Keratinocyte (primary cell): Measurements from ENCODE around the gene ICE2. TPM values are rescaled to one million over a fixed set of nuclear protein-coding genes. Genes with fewer than 3 reads are reported as not detected.

ENCODE experiments used
- DNase-seq: peaks from one replicate; pipeline ENCODE4 v3.0.0-alpha.2; 2011; ENCODE audit warnings: low read depth, missing footprints, low spot score
- FAIRE-seq: peaks from 2 replicates; lab custom pipeline; 2011; peaks lifted over from hg19 to GRCh38; lab: Jason Lieb, UNC
- H2AFZ ChIP-seq: 2 replicates; pipeline ENCODE4 v1.6.0; 2012; ENCODE audit warnings: low read length, control low read depth, inconsistent platforms; ENCODE audit not compliant: control insufficient read depth
- H3K27ac ChIP-seq: 2 replicates; pipeline ENCODE4 v1.5.1; 2011; ENCODE audit warnings: low read length; ENCODE audit not compliant: control insufficient read depth, insufficient read depth
- H3K27me3 ChIP-seq: 3 replicates; pipeline ENCODE4 v1.6.0; 2011; ENCODE audit warnings: low read length; ENCODE audit not compliant: control insufficient read depth, insufficient read depth; ENCODE audit errors: extremely low read depth
- H3K36me3 ChIP-seq, 2 experiments: 2 replicates in 1 of 2; 3 replicates in 1 of 2; pipeline ENCODE4 v1.5.1; 2011; ENCODE audit warnings: low read length in 2 of 2, mild to moderate bottlenecking in 1 of 2; ENCODE audit not compliant: control insufficient read depth in 2 of 2, insufficient read depth in 2 of 2; ENCODE audit errors: extremely low read depth in 1 of 2
- H3K4me1 ChIP-seq: 3 replicates; pipeline ENCODE4 v1.5.1; 2011; ENCODE audit warnings: low read length; ENCODE audit not compliant: control insufficient read depth, insufficient read depth; ENCODE audit errors: extremely low read depth
- H3K4me2 ChIP-seq: 3 replicates; pipeline ENCODE4 v1.6.0; 2011; ENCODE audit warnings: low read depth, low read length; ENCODE audit not compliant: control insufficient read depth, insufficient read depth; ENCODE audit errors: extremely low read depth
- H3K4me3 ChIP-seq, 3 experiments: fragments of 200-600 bp in 1 of 3; sonication (generic) in 1 of 3; 2 replicates in 2 of 3; 3 replicates in 1 of 3; pipeline ENCODE4 v1.5.1; 2011 to 2016; ENCODE audit warnings: low read length in 3 of 3, mild to moderate bottlenecking in 3 of 3, control low read depth in 2 of 3, inconsistent platforms in 1 of 3, low read depth in 1 of 3, mixed read lengths in 1 of 3, mixed run types in 1 of 3, moderate library complexity in 1 of 3; ENCODE audit not compliant: control insufficient read depth in 2 of 3, insufficient read depth in 2 of 3; ENCODE audit errors: extremely low read depth in 1 of 3
- H3K79me2 ChIP-seq: 2 replicates; pipeline ENCODE4 v1.6.0; 2012; ENCODE audit warnings: low read length; ENCODE audit not compliant: control insufficient read depth, insufficient read depth
- H3K9ac ChIP-seq: 3 replicates; pipeline ENCODE4 v1.6.0; 2011; ENCODE audit warnings: low read length; ENCODE audit not compliant: control insufficient read depth, insufficient read depth; ENCODE audit errors: extremely low read depth
- H3K9me1 ChIP-seq: 3 replicates; pipeline ENCODE4 v1.6.0; 2011; ENCODE audit warnings: low read length; ENCODE audit not compliant: control insufficient read depth, insufficient read depth; ENCODE audit errors: extremely low read depth
- H3K9me3 ChIP-seq: 2 replicates; pipeline ENCODE4 v1.5.1; 2012; ENCODE audit warnings: low read depth, low read length; ENCODE audit not compliant: control insufficient read depth
- H4K20me1 ChIP-seq: 3 replicates; pipeline ENCODE4 v1.6.0; 2011; ENCODE audit warnings: low read length; ENCODE audit not compliant: control insufficient read depth, insufficient read depth; ENCODE audit errors: extremely low read depth
- CTCF ChIP-seq, 3 experiments: IDR thresholded peaks in 1 of 3; conservative IDR thresholded peaks in 1 of 3; optimal IDR thresholded peaks in 1 of 3; 2 replicates in 2 of 3; 3 replicates in 1 of 3; pipeline versions ENCODE3 to v1.5.1; 2011; ENCODE audit warnings: low read length in 3 of 3, mild to moderate bottlenecking in 3 of 3, moderate library complexity in 2 of 3, control low read depth in 1 of 3, inconsistent platforms in 1 of 3; ENCODE audit not compliant: insufficient read depth in 2 of 3; ENCODE audit errors: extremely low read depth in 1 of 3
- EZH2 ChIP-seq: IDR thresholded peaks from one replicate; pipeline ENCODE4 v1.6.1; 2012; ENCODE audit warnings: inconsistent platforms, mild to moderate bottlenecking, low read length, moderate library complexity
- dilution Hi-C: fragments of 300-500 bp; cut with MboI; formaldehyde crosslinking; loops from one replicate; pipeline ENCODE4 v1.7.0; 2020; ENCODE audit warnings: low sequenced_read_pairs; ENCODE audit not compliant: extremely low pct_ligation_motif_present
- polyA plus RNA-seq, 5 experiments: library from polyadenylated mRNA; depleted of rRNA in 3 of 5; stranded (reverse) in 3 of 5; stranded (forward) in 1 of 5; unstranded in 1 of 5; fragments of >200 nt; gene quantifications; 1 replicate in 1 of 5; 2 replicates in 3 of 5; 3 replicates in 1 of 5; pipeline versions ENCODE4 v1.2.1 to v1.2.3, GENCODE V29; 2011 to 2012; ENCODE audit warnings: missing spikeins in 2 of 5, low read depth in 1 of 5, low replicate concordance in 1 of 5

The ICE2 gene
- polyA plus RNA-seq, 1 donor (not counting 4 experiments of a cell fraction or from before 2014, with no cell fraction given), result 34.1 TPM

- H3K4me2 ChIP-seq, result no peak overlapping the region
- peaks cover 25 to 63% of the 10 kb centered on the region in 2 experiments for H3K36me3 ChIP-seq
- H3K9me3 ChIP-seq, result no peaks in the 10 kb centered on the region
- peaks cover 91% of the 10 kb centered on the region for H3K4me1 ChIP-seq
- peak overlapping the region; percentile 48 for H3K9ac ChIP-seq
- H2AFZ ChIP-seq, result no peak overlapping the region
- TF ChIP-seq EZH2, result no peak
- TF ChIP-seq CTCF (optimal IDR thresholded peaks at IDR 0.05 in 1 of 3, IDR thresholded peaks at IDR 0.05 in 1 of 3, conservative IDR thresholded peaks at IDR 0.05 in 1 of 3; ENCODE audit: extremely low read depth in 1 of 3, insufficient read depth in 2 of 3, low read length in 3 of 3), result no peak
- H3K27me3 ChIP-seq, result no peaks in the 10 kb centered on the region
- peaks cover 75% of the 10 kb centered on the region for H4K20me1 ChIP-seq
- dilution Hi-C loops, result no loop called here
- H3K79me2 ChIP-seq, result peaks cover 68% of the 10 kb centered on the region
- peaks cover 8% of the 10 kb centered on the region for H3K9me1 ChIP-seq
- H3K4me3 ChIP-seq, result no peak overlapping the region
- H3K27ac ChIP-seq, result peak overlapping the region; percentile 63
- DNase-seq, result no peak
- peak; percentile 56 for FAIRE-seq
These were observed 99.2 kb downstream of the ICE2 start for GRCh38 chr15:60379525-60380274.

DNA sequence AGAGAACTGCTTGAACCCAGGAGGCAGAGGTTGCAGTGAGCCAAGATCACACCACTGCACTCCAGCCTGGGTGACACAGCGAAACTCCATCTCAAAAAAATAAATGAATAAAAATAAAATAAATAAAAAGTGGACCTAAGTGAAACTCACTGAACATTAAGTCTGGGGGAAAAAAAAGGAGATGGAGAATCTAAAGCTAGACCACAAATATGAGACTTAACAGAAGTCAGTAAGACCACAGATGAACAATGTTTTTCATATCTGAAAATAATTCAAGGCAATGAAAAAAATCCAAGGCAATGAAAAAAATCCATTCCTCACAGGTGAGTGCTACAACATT lies 99.8 kb downstream of the ICE2 start:
- peaks cover 24 to 62% of the 10 kb centered on the region in 2 experiments for H3K36me3 ChIP-seq
- H2AFZ ChIP-seq, result no peak overlapping the region
- H3K9me1 ChIP-seq, result peaks cover 8% of the 10 kb centered on the region
- H3K27ac ChIP-seq, result peak overlapping the region; percentile 63
- peaks cover 73% of the 10 kb centered on the region for H4K20me1 ChIP-seq
- H3K4me3 ChIP-seq, result no peak overlapping the region
- DNase-seq (no peak), FAIRE-seq (no peak)
- TF ChIP-seq EZH2, result no peak
- no peak for TF ChIP-seq CTCF (optimal IDR thresholded peaks at IDR 0.05 in 1 of 3, IDR thresholded peaks at IDR 0.05 in 1 of 3, conservative IDR thresholded peaks at IDR 0.05 in 1 of 3; ENCODE audit: extremely low read depth in 1 of 3, insufficient read depth in 2 of 3, low read length in 3 of 3)
- H3K4me2 ChIP-seq, result no peak overlapping the region
- no peaks in the 10 kb centered on the region for H3K9me3 ChIP-seq
- H3K27me3 ChIP-seq, result no peaks in the 10 kb centered on the region
- H3K4me1 ChIP-seq, result peaks cover 91% of the 10 kb centered on the region
- H3K79me2 ChIP-seq, result peaks cover 66% of the 10 kb centered on the region
- H3K9ac ChIP-seq, result peak overlapping the region; percentile 14
- dilution Hi-C loops, result no loop called here
